Measurements from ENCODE around the gene RAB42. TPM values are rescaled to one million over a fixed set of nuclear protein-coding genes. Genes with fewer than 3 reads are reported as not detected.
A peak's percentile ranks its signal among the peaks of the same experiment; 100 is the strongest.
"Not testable (repeated sequence)": the region's sequence is repeated elsewhere in the genome, so short reads cannot be mapped to it uniquely, and the experiment has no call there.

RAB42 gene
- total RNA-seq, 4 donors from 2014 or later: 0.21 to 2.5 (median 0.83) TPM; not detected in 1

DNA sequence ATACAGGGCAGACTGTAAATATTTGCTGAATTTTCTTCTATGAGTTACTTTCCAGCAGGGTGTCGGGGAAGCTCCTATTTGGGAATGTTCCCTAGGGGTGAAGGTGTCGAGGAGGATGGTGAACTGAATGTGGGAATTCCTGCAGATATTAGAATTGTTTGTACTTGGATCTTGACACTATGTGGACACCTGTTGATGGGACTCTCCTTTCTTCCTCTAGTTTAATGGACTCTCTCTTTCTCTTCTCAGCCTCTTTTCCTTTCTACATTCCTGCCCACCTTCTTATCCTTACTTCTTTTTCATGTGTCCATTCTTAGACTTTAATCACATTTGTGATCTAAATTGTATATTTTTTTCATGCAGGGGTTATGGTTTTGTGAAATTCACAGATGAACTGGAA, 25.1 kb upstream of the RAB42 start:
- no peaks in the 10 kb centered on the region for H3K9me3 ChIP-seq
- peaks cover 0 to 5% (median 0%) of the 10 kb centered on the region in 3 donors for H3K4me1 ChIP-seq
- intact Hi-C loops (cut with DNase I): no loop called here
- H3K27me3 ChIP-seq: no peaks in the 10 kb centered on the region
- WGBS, 2 donors: 80 to 96% methylated on average over 2 of the region's 2 CpGs
- H3K36me3 ChIP-seq: peaks cover 9 to 100% (median 43%) of the 10 kb centered on the region in 3 donors
- H3K4me3 ChIP-seq: no peak overlapping the region
- H3K27ac ChIP-seq: no peak overlapping the region
- TF ChIP-seq POLR2A (IDR thresholded peaks at IDR 0.05): no peak
- TF ChIP-seq, protein P1, sequence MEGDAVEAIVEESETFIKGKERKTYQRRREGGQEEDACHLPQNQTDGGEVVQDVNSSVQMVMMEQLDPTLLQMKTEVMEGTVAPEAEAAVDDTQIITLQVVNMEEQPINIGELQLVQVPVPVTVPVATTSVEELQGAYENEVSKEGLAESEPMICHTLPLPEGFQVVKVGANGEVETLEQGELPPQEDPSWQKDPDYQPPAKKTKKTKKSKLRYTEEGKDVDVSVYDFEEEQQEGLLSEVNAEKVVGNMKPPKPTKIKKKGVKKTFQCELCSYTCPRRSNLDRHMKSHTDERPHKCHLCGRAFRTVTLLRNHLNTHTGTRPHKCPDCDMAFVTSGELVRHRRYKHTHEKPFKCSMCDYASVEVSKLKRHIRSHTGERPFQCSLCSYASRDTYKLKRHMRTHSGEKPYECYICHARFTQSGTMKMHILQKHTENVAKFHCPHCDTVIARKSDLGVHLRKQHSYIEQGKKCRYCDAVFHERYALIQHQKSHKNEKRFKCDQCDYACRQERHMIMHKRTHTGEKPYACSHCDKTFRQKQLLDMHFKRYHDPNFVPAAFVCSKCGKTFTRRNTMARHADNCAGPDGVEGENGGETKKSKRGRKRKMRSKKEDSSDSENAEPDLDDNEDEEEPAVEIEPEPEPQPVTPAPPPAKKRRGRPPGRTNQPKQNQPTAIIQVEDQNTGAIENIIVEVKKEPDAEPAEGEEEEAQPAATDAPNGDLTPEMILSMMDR (IDR thresholded peaks at IDR 0.05): no peak
- DNase-seq: no peak

DNA sequence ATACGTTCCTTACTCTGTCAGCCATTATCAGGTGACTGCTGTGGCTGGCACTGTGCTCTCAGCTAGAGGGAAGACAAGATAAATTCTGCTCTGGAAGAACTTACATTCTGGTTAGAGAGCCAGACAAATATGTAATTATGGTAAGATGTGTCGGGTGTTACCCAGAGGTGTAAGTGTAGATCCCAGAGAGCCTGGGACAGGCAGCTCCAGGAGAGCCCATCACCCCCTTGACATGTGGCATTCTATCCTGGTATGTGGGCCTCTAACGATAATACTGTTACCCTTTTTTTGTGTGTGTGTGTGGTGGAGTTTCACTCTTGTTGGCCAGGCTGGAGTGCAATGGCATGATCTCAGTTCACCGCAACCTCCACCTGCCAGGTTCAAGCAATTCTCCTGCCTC, 20.2 kb upstream of the RAB42 start:
- H3K36me3 ChIP-seq: peaks cover 3 to 99% (median 31%) of the 10 kb centered on the region in 3 donors
- H3K27ac ChIP-seq: no peak overlapping the region
- intact Hi-C loops (cut with DNase I): no loop called here
- TF ChIP-seq POLR2A (IDR thresholded peaks at IDR 0.05): no peak
- TF ChIP-seq, protein P1 (IDR thresholded peaks at IDR 0.05): no peak
- H3K9me3 ChIP-seq: no peaks in the 10 kb centered on the region
- no peak overlapping the region for H3K4me3 ChIP-seq
- no peaks in the 10 kb centered on the region for H3K27me3 ChIP-seq
- WGBS, 2 donors: 86 to 92% methylated on average over 3 to 4 of the region's 4 CpGs
- H3K4me1 ChIP-seq: no peaks in the 10 kb centered on the region
- no peak for DNase-seq

DNA sequence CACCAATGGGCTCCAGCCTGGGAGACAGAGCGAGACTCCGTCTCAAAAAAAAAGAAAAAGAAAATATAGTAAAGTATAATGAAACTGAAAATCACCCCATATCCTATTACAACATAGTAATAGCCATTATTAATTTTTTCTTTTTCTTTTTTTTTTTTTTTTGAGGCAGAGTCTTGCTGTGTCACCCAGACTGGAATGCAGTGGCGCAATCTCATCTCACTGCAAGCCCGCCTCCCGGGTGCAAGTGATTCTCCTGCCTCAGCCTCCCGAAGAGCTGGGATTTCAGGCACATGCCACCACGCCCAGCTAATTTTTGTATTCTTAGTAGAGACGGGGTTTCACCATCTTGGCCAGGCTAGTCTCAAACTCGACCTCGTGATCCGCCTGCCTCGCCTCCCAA, 19.2 kb upstream of the RAB42 start:
- H3K27me3 ChIP-seq; H3K4me1 ChIP-seq; DNase-seq; intact Hi-C loops (cut with DNase I); H3K9me3 ChIP-seq; H3K4me3 ChIP-seq; H3K27ac ChIP-seq: not testable (repeated sequence)
- peaks cover 3 to 99% (median 28%) of the 10 kb centered on the region in 3 donors for H3K36me3 ChIP-seq
- 74% methylated on average over 12 of the region's 12 CpGs for WGBS, 2 donors

DNA sequence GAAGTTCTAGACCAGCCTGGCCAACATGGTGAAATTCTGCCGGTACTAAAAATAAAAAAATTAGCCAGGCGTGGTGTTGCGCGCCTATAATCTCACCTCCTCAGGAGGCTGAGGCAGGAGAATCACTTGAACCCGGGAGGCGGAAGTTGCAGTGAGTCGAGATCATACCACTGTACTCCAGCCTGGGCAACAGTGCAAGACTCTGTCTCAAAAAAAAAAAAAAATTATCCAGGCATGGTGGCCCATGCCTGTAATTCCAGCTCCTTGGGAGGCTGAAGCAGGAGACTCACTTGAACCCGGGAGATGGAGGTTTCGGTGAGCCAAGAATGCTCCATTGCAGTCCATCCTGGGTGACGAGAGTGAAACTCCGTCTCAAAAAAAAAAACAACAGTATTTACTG, 18.5 kb upstream of the RAB42 start:
- H3K27me3 ChIP-seq: no peaks in the 10 kb centered on the region
- no peak overlapping the region for H3K27ac ChIP-seq
- DNase-seq: no peak
- intact Hi-C loops (cut with DNase I): no loop called here
- TF ChIP-seq POLR2A (IDR thresholded peaks at IDR 0.05): no peak
- TF ChIP-seq, protein P1 (IDR thresholded peaks at IDR 0.05): no peak
- H3K4me3 ChIP-seq: no peak overlapping the region
- peaks cover 0 to 8% (median 2%) of the 10 kb centered on the region in 3 donors for H3K4me1 ChIP-seq
- peaks cover 3 to 99% (median 28%) of the 10 kb centered on the region in 3 donors for H3K36me3 ChIP-seq
- WGBS, 2 donors: 95 to 96% methylated on average over 11 of the region's 11 CpGs
- H3K9me3 ChIP-seq: no peaks in the 10 kb centered on the region

DNA sequence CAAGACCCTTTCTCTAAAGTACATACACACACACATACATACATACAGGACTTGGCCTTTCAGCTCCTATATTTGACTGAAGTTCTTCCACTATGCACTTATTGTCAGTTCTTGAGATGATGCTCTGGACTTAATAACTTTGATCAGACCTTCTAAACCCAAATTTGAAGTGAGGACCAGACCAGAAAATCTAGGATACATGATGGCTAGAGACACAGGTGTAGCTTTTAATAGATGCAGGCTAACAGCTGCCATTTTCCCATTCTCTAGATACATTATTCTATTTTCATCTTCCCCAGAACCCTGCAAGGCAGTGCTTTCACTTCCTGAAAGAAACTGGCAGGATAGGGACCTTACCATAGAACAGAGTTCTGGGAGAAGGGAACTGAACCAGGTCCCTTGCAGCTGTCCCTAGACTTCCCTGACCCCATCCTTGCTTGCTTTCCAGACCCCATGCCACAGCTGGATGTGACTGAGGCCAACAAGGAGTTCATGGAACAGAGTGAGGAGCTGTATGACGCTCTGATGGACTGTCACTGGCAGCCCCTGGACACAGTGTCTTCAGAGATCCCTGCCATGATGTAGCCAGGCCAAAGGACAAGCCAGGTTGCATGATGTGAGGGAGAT, 14.9 kb upstream of the RAB42 start:
- intact Hi-C loops (cut with DNase I): no loop called here
- Histone ChIP-seq H3K4me1 (peaks cover 10 to 35% (median 20%) of the 10 kb centered on the region in 3 donors), H3K27ac (peak overlapping the region in 1 of 4 donors; percentile 21), H3K36me3 (peaks cover 0 to 84% (median 37%) of the 10 kb centered on the region in 3 donors), H3K27me3 (no peaks in the 10 kb centered on the region), H3K9me3 (no peaks in the 10 kb centered on the region), H3K4me3 (no peak overlapping the region)
- no peak for DNase-seq
- TF ChIP-seq POLR2A (IDR thresholded peaks at IDR 0.05): no peak
- TF ChIP-seq, protein P1 (IDR thresholded peaks at IDR 0.05): no peak
- 56 to 88% methylated on average over 1 of the region's 1 CpG for WGBS, 2 donors

Data from esophagus squamous epithelium (tissue), 5 donors.